HG03460 (cell line): Measurements from ENCODE around the gene ASNSD1.

ENCODE experiments used
- ATAC-seq: cut with Tn5 transposase; IDR thresholded peaks from one replicate; pipeline ENCODE4 v1.9.1; 2021; ENCODE audit not compliant: unreplicated experiment

Gene ASNSD1

GRCh38 chr2:189661148-189661956 is at the start of gene ASNSD1:
Gene ASNSD1, plus strand, starts transcription at chr2:189661459. Its CDS starts 4,674 bp downstream, at chr2:189666133.
- ATAC-seq = peak; percentile 94

GRCh38 chr2:189613077-189613636 is 48.1 kb upstream of the ASNSD1 start:
- ATAC-seq = no peak

- no peak for ATAC-seq
These were observed 47.4 kb upstream of the ASNSD1 start for GRCh38 chr2:189613650-189614420.

- ATAC-seq = no peak
These were observed 46.7 kb upstream of the ASNSD1 start for GRCh38 chr2:189614585-189614984.

- no peak for ATAC-seq
These were observed 43.1 kb upstream of the ASNSD1 start for GRCh38 chr2:189618197-189618596.

GRCh38 chr2:189621781-189622180 is 39.5 kb upstream of the ASNSD1 start:
- no peak for ATAC-seq

- ATAC-seq = no peak
These were observed 38.2 kb upstream of the ASNSD1 start for GRCh38 chr2:189623049-189623448.

GRCh38 chr2:189624648-189625355 is 36.5 kb upstream of the ASNSD1 start:
- no peak for ATAC-seq

- no peak for ATAC-seq
These were observed 35.6 kb upstream of the ASNSD1 start for GRCh38 chr2:189625636-189626035.

GRCh38 chr2:189627789-189628188 is 33.5 kb upstream of the ASNSD1 start:
- ATAC-seq = no peak

- no peak for ATAC-seq
These were observed 32.3 kb upstream of the ASNSD1 start for GRCh38 chr2:189628817-189629530.

- no peak for ATAC-seq
These were observed 31.5 kb upstream of the ASNSD1 start for GRCh38 chr2:189629531-189630453.

- ATAC-seq = no peak
These were observed 29.4 kb upstream of the ASNSD1 start for GRCh38 chr2:189631849-189632248.

- ATAC-seq = no peak
These were observed 27.9 kb upstream of the ASNSD1 start for GRCh38 chr2:189633392-189633811.

GRCh38 chr2:189635353-189635752 is 25.9 kb upstream of the ASNSD1 start:
- ATAC-seq = no peak

- no peak for ATAC-seq
These were observed 22.8 kb upstream of the ASNSD1 start for GRCh38 chr2:189638301-189639006.

- no peak for ATAC-seq
These were observed 22.2 kb upstream of the ASNSD1 start for GRCh38 chr2:189639007-189639609.

GRCh38 chr2:189641002-189641401 is 20.3 kb upstream of the ASNSD1 start:
- no peak for ATAC-seq
